Measurements from ENCODE around the gene HMG20B.

DNA sequence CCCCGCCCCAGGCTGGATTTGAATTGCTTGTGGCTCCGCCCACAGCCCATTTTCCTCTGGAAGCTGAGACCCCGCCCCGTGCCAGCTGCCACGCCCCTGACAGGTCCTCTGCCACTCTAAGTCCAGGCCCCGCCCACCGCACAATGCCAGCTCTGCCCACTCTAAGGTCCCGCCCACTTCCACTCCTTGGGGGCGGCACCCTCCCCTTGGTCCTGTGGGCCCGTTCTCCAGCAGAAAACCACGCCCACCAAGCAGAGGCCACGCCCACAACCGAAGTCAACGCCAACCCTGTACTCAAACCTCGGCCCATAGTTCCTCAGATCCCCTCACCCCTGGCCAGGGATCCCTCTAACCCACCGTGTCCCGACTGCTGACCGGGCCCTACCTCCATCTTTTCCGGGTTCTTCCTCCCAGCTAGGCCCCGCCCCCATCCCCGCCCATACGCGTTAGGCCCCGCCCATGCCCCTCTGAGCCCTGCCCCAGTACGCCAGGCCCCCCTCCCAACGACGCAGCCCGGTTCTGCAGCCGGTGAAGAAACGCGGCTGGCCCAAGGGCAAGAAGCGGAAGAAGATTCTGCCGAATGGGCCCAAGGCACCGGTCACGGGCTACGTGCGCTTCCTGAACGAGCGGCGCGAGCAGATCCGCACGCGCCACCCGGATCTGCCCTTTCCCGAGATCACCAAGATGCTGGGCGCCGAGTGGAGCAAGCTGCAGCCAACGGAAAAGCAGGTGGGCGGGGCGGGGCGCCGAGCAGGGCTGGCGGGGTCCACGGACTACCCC, 1.3 kb downstream of the HMG20B start:
- TF ChIP-seq GATA2 (IDR thresholded peaks at IDR 0.05; ENCODE audit: low read depth, low read length) (no peak), GATA3 (IDR thresholded peaks at IDR 0.05; ENCODE audit: low read depth, low read length) (no peak)

Data from SH-SY5Y (cell line).